Glomerular endothelial cell (primary cell): ENCODE data around the gene UPF3A. TPM values are rescaled to one million over a fixed set of nuclear protein-coding genes. Genes with fewer than 3 reads are reported as not detected.
"Not testable (repeated sequence)": the region's sequence is repeated elsewhere in the genome, so short reads cannot be mapped to it uniquely, and the experiment has no call there.

Source experiments
- DNase-seq: peaks from one replicate; pipeline ENCODE4 v3.0.0-alpha.2; 2011; ENCODE audit warnings: low read depth, low spot score; ENCODE audit errors: extremely low read depth
- total RNA-seq: library from RNA; depleted of rRNA; stranded (reverse); fragments of >200 nt; gene quantifications from 2 replicates; pipeline ENCODE4 v1.2.3, GENCODE V29; 2015

Gene UPF3A
- total RNA-seq, result 15.0 and 38.7 TPM in 2 replicates

GRCh38 chr13:114281351-114282040 is at the start of gene UPF3A:
Gene UPF3A (plus strand): TSS chr13:114281601. CDS start chr13:114281640, 39 bp downstream.
- no peak for DNase-seq

GRCh38 chr13:114231886-114232285 is 49.5 kb upstream of the UPF3A start:
- DNase-seq, result no peak

GRCh38 chr13:114234266-114234644 is 47.1 kb upstream of the UPF3A start:
- no peak for DNase-seq

- DNase-seq, result peak; percentile 18
Observed at GRCh38 chr13:114234645-114235421, 46.6 kb upstream of the UPF3A start, which contains the start of gene CDC16. Gene CDC16 (plus strand): TSS chr13:114234897. CDS start chr13:114235085, 188 bp downstream.

GRCh38 chr13:114235697-114236096 is 45.7 kb upstream of the UPF3A start:
- DNase-seq, result no peak

- no peak for DNase-seq
Observed at GRCh38 chr13:114236227-114236626, 45.2 kb upstream of the UPF3A start.

- no peak for DNase-seq
Observed at GRCh38 chr13:114237415-114238112, 43.8 kb upstream of the UPF3A start.

- no peak for DNase-seq
Observed at GRCh38 chr13:114241918-114242317, 39.5 kb upstream of the UPF3A start.

GRCh38 chr13:114243971-114244370 is 37.4 kb upstream of the UPF3A start:
- no peak for DNase-seq

- DNase-seq, result no peak
Observed at GRCh38 chr13:114244637-114245036, 36.8 kb upstream of the UPF3A start.

GRCh38 chr13:114248011-114248410 is 33.4 kb upstream of the UPF3A start:
- DNase-seq, result no peak

- DNase-seq, result no peak
Observed at GRCh38 chr13:114249077-114249476, 32.3 kb upstream of the UPF3A start.

- not testable (repeated sequence) for DNase-seq
Observed at GRCh38 chr13:114251639-114252440, 29.6 kb upstream of the UPF3A start.

- DNase-seq, result no peak
Observed at GRCh38 chr13:114256547-114256946, 24.9 kb upstream of the UPF3A start.

GRCh38 chr13:114257014-114257413 is 24.4 kb upstream of the UPF3A start:
- DNase-seq, result no peak

- DNase-seq, result no peak
Observed at GRCh38 chr13:114258589-114258988, 22.8 kb upstream of the UPF3A start.

- DNase-seq, result no peak
Observed at GRCh38 chr13:114259374-114259773, 22.0 kb upstream of the UPF3A start.

- no peak for DNase-seq
Observed at GRCh38 chr13:114259974-114260373, 21.4 kb upstream of the UPF3A start.

- no peak for DNase-seq
Observed at GRCh38 chr13:114260814-114261213, 20.6 kb upstream of the UPF3A start.

GRCh38 chr13:114261328-114261965 is 20.0 kb upstream of the UPF3A start:
- no peak for DNase-seq
